Mucosa of rectum (tissue), 2 donors: ENCODE data around the gene ADAM22.
"Not testable (repeated sequence)": the region's sequence is repeated elsewhere in the genome, so short reads cannot be mapped to it uniquely, and the experiment has no call there.

Experiments
- H3K27ac ChIP-seq, 2 donors: one replicate each; pipeline ENCODE4 v1.7.0; 2013; ENCODE audit warnings: inconsistent platforms in 2 of 2, low read depth in 2 of 2, low read length in 2 of 2
- H3K27me3 ChIP-seq, 2 donors: one replicate each; pipeline ENCODE4 v1.7.0; 2013; ENCODE audit warnings: low read length in 2 of 2; ENCODE audit not compliant: control insufficient read depth in 2 of 2, insufficient read depth in 2 of 2
- H3K36me3 ChIP-seq, 2 donors: one replicate each; pipeline ENCODE4 v1.7.0; 2013; ENCODE audit warnings: low read length in 2 of 2; ENCODE audit not compliant: control insufficient read depth in 2 of 2, insufficient read depth in 2 of 2
- H3K4me1 ChIP-seq, 2 donors: one replicate each; pipeline ENCODE4 v1.7.0; 2013; ENCODE audit warnings: low read length in 2 of 2, mild to moderate bottlenecking in 1 of 2; ENCODE audit not compliant: control insufficient read depth in 2 of 2, insufficient read depth in 2 of 2
- H3K4me3 ChIP-seq, 2 donors: one replicate each; pipeline ENCODE4 v1.7.0; 2013; ENCODE audit warnings: low read length in 2 of 2
- H3K9ac ChIP-seq, 2 donors: one replicate each; pipeline ENCODE4 v1.7.0; 2013; ENCODE audit warnings: low read length in 2 of 2, low read depth in 1 of 2, mild to moderate bottlenecking in 1 of 2
- H3K9me3 ChIP-seq, 2 donors: one replicate each; pipeline ENCODE4 v1.7.0; 2013; ENCODE audit warnings: low read length in 2 of 2; ENCODE audit not compliant: control insufficient read depth in 2 of 2
- donor health status: healthy.
- donor health status: Normal muscosa, but diverticular disease.

Gene ADAM22, protein sequence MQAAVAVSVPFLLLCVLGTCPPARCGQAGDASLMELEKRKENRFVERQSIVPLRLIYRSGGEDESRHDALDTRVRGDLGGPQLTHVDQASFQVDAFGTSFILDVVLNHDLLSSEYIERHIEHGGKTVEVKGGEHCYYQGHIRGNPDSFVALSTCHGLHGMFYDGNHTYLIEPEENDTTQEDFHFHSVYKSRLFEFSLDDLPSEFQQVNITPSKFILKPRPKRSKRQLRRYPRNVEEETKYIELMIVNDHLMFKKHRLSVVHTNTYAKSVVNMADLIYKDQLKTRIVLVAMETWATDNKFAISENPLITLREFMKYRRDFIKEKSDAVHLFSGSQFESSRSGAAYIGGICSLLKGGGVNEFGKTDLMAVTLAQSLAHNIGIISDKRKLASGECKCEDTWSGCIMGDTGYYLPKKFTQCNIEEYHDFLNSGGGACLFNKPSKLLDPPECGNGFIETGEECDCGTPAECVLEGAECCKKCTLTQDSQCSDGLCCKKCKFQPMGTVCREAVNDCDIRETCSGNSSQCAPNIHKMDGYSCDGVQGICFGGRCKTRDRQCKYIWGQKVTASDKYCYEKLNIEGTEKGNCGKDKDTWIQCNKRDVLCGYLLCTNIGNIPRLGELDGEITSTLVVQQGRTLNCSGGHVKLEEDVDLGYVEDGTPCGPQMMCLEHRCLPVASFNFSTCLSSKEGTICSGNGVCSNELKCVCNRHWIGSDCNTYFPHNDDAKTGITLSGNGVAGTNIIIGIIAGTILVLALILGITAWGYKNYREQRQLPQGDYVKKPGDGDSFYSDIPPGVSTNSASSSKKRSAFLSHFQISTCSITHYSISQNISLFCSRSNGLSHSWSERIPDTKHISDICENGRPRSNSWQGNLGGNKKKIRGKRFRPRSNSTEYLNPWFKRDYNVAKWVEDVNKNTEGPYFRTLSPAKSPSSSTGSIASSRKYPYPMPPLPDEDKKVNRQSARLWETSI

GRCh38 chr7:87933953-87934698 lies at the start of gene ADAM22:
TSS of gene ADAM22 (plus strand) at chr7:87934251. CDS start at chr7:87934466, 215 bp downstream.
- H3K4me3 ChIP-seq, result peak within 1 kb of the TSS; percentile 82 to 88
- H3K27ac ChIP-seq, result no peak within 1 kb of the TSS
- no peaks in the 10 kb centered on the region for H3K27me3 ChIP-seq
- H3K4me1 ChIP-seq, result peaks cover 4 to 11% of the 10 kb centered on the region in 2 donors
- H3K9me3 ChIP-seq, result no peaks in the 10 kb centered on the region
- no peaks in the 10 kb centered on the region for H3K36me3 ChIP-seq
- H3K9ac ChIP-seq, result peak within 1 kb of the TSS; percentile 24 to 66

DNA sequence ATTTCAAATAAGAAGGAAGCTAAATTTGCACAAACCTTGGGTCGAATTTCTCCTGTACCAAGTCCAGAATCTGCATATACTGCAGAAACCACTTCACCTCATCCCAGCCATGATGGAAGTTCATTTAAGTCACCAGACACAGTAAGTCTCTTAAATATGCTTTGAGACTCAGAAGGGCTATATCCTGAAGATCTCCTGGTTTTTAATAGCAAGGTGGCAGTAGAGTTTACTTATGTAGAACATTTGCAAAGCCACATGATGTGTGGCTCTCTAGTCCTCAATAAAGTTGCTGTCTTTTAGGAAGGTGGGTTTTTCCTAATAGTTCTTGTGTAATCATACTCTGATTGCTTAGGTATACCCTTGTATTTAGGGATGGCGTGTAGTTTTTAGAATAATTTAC lies 49.0 kb upstream of the ADAM22 start:
- no peak overlapping the region for H3K4me3 ChIP-seq
- no peak overlapping the region for H3K27ac ChIP-seq
- peaks cover 5 to 17% of the 10 kb centered on the region in 2 donors for H3K36me3 ChIP-seq
- no peaks in the 10 kb centered on the region for H3K27me3 ChIP-seq
- H3K9me3 ChIP-seq, result no peaks in the 10 kb centered on the region
- H3K9ac ChIP-seq, result no peak overlapping the region
- no peaks in the 10 kb centered on the region for H3K4me1 ChIP-seq

- Histone ChIP-seq H3K27ac (no peak overlapping the region), H3K27me3 (no peaks in the 10 kb centered on the region), H3K4me3 (no peak overlapping the region), H3K4me1 (no peaks in the 10 kb centered on the region), H3K9me3 (no peaks in the 10 kb centered on the region), H3K9ac (no peak overlapping the region), H3K36me3 (peaks cover 5 to 8% of the 10 kb centered on the region in 2 donors)
Measured at GRCh38 chr7:87886875-87887274, 47.2 kb upstream of the ADAM22 start.

DNA sequence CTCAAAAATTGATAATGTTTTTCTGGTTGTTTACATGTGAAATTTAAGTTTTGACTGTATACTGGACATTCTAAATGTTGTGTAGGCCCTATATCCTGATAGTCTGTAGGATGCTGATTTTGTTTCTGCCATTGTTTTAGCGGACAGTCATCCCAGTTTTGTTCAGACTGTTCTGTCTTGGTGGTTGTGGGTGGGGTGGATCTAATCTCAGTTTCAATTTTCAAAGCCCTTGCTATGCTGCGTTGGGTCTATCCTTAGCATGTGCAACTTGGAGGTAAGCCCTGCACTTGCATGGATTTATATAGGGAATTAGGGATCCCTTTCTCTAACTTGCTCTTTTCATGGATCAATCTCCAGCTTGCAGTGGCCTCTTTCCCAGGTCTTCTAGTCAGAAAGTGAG lies 38.7 kb upstream of the ADAM22 start:
- Histone ChIP-seq H3K9ac (no peak overlapping the region), H3K9me3 (no peaks in the 10 kb centered on the region), H3K36me3 (peaks cover 10 to 18% of the 10 kb centered on the region in 2 donors), H3K4me1 (no peaks in the 10 kb centered on the region), H3K4me3 (no peak overlapping the region), H3K27ac (no peak overlapping the region), H3K27me3 (no peaks in the 10 kb centered on the region)

DNA sequence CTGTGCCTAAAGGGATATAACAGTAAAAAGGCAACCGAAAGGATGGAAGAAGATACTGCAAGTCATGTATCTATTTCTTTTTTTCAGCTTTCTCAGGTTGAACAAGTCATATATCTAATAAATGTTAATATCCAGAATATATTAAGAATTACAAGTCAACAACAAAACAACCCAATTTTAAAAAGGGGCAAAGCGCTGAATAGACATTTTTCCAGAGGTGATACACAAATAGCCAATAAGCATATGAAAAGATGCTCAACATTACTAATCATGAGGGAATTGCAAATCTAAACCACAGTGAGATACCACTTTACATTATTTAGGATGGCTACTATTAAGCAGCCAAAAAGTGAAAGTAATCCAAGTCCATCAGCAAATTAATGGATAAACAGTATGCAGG lies 34.8 kb upstream of the ADAM22 start:
- Histone ChIP-seq H3K27ac (no peak overlapping the region), H3K36me3 (peaks cover 10 to 24% of the 10 kb centered on the region in 2 donors), H3K4me1 (no peaks in the 10 kb centered on the region), H3K9ac (no peak overlapping the region), H3K27me3 (no peaks in the 10 kb centered on the region), H3K4me3 (no peak overlapping the region), H3K9me3 (no peaks in the 10 kb centered on the region)

GRCh38 chr7:87907136-87907906 lies 26.7 kb upstream of the ADAM22 start:
- H3K9ac ChIP-seq, H3K36me3 ChIP-seq, H3K9me3 ChIP-seq, H3K4me1 ChIP-seq, H3K27ac ChIP-seq, H3K27me3 ChIP-seq, H3K4me3 ChIP-seq: not testable (repeated sequence)

- not testable (repeated sequence) for H3K4me3 ChIP-seq, H3K9ac ChIP-seq, H3K9me3 ChIP-seq, H3K27me3 ChIP-seq, H3K4me1 ChIP-seq, H3K36me3 ChIP-seq, H3K27ac ChIP-seq
Measured at GRCh38 chr7:87908814-87909213, 25.2 kb upstream of the ADAM22 start.

DNA sequence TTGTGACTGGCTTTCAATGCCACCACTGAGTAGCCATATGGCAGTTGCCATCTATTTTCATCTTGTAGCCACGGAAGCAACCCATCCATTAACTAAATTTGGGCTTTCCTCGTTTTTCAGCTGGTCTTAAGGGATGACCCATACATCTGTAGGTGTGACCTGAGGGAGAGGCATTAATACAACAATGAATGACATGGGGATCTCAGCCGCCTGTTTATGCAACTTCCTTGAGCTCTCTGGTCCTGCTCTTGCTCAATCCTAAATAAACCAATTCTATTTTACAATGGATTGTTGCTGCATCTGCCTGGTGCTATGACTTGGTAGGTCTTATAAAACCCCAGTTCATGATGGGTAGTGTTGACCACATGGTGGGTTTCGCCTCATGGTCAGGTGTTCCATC lies 21.9 kb upstream of the ADAM22 start:
- H3K4me1 ChIP-seq, result no peaks in the 10 kb centered on the region
- no peak overlapping the region for H3K27ac ChIP-seq
- no peaks in the 10 kb centered on the region for H3K9me3 ChIP-seq
- no peak overlapping the region for H3K9ac ChIP-seq
- no peaks in the 10 kb centered on the region for H3K36me3 ChIP-seq
- H3K4me3 ChIP-seq, result no peak overlapping the region
- H3K27me3 ChIP-seq, result no peaks in the 10 kb centered on the region

DNA sequence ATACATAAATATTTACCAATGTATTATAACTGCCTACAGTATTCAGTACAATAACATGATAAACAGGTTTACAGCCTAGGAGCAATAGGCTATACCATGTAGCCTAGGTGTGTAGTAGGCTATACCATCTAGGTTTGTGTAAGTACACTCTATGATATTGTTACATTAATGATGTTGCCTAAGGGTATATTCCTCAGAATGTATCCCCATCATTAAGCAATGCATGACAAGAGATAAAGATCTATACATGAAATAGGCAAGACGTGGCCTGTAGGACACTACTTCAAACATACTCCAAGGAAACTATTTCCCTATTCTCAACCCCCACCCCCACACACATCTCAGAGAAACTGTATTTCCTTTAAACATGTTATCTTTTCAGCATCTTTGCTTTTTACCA lies 15.3 kb upstream of the ADAM22 start:
- Histone ChIP-seq H3K9ac (no peak overlapping the region), H3K4me1 (no peaks in the 10 kb centered on the region), H3K27me3 (no peaks in the 10 kb centered on the region), H3K27ac (no peak overlapping the region), H3K4me3 (no peak overlapping the region), H3K36me3 (no peaks in the 10 kb centered on the region), H3K9me3 (no peaks in the 10 kb centered on the region)
